HCT116 (cell line): ENCODE data around the gene UTS2R. TPM values are rescaled to one million over a fixed set of nuclear protein-coding genes. Genes with fewer than 3 reads are reported as not detected.

Source experiments
- ATAC-seq: fragments of 200-7000 bp; cut with Tn5 transposase; 2 replicates; pipeline ENCODE4 v1.9.1; 2020; ENCODE audit warnings: mild to moderate bottlenecking, moderate library complexity
- BruUV-seq: library from RNA; stranded (reverse); fragments of 400-500 nt; replicated peaks from 2 replicates; lab custom pipeline; 2021; lab: Mats Ljungman, UMichigan
- CTCF ChIA-PET: fragments of 300-600 bp; sonication (Branson Sonifier 250); formaldehyde crosslinking; loops from one replicate; lab custom pipeline; 2021; ENCODE audit warnings: antibody characterized with exemption; lab: Charles Lee
- POLR2A ChIA-PET: fragments of 300-600, 350-600 bp; sonication (Branson Sonifier 250); formaldehyde crosslinking; loops from one replicate; lab custom pipeline; 2021; ENCODE audit warnings: antibody characterized with exemption; lab: Charles Lee
- RAD21 ChIA-PET, 2 experiments: fragments of 300-600 bp; sonication (Branson Sonifier 250); formaldehyde crosslinking; loops; one replicate each; lab custom pipeline; 2023; ENCODE audit warnings: low total read pairs in 2 of 2; ENCODE audit not compliant: uncharacterized antibody in 2 of 2, unreplicated experiment in 2 of 2, low non-redundant PET in 1 of 2; lab: Charles Lee
- DNase-seq: peaks from one replicate; pipeline ENCODE4 v3.0.0-alpha.2; 2010; ENCODE audit warnings: low read depth, low spot score
- H2AFZ ChIP-seq: fragments of 200-600 bp; shearing (Covaris generic), sonication (generic); 2 replicates; pipeline ENCODE4 v1.6.1; 2017; ENCODE audit warnings: low read depth, mixed run types, mixed read lengths, antibody characterized with exemption, low read length; ENCODE audit not compliant: poor library complexity, severe bottlenecking
- H3K27ac ChIP-seq: 2 replicates; pipeline ENCODE4 v1.5.1; 2012; ENCODE audit warnings: low read depth, low read length
- H3K27me3 ChIP-seq: fragments of 200-600 bp; sonication (generic); 2 replicates; pipeline ENCODE4 v1.6.1; 2016; ENCODE audit warnings: mixed run types, low read length, mixed read lengths; ENCODE audit not compliant: insufficient read depth
- H3K36me3 ChIP-seq, 2 experiments: fragments of 200-500 bp in 1 of 2; fragments of 200-600 bp in 1 of 2; sonication (Bioruptor generic) in 1 of 2; sonication (generic) in 1 of 2; 2 replicates each; pipeline versions ENCODE4 v1.5.1 to v1.6.1; 2014 to 2016; ENCODE audit warnings: low read length in 2 of 2, inconsistent platforms in 1 of 2, mixed read lengths in 1 of 2, mixed run types in 1 of 2; ENCODE audit not compliant: insufficient read depth in 2 of 2, control insufficient read depth in 1 of 2
- H3K4me1 ChIP-seq, 2 experiments: fragments of 200-600 bp in 1 of 2; sonication (generic) in 1 of 2; 2 replicates each; pipeline versions ENCODE4 v1.5.1 to v1.6.1; 2012 to 2017; ENCODE audit warnings: low read length in 2 of 2, inconsistent platforms in 1 of 2, mild to moderate bottlenecking in 1 of 2, mixed read lengths in 1 of 2, mixed run types in 1 of 2, moderate library complexity in 1 of 2; ENCODE audit not compliant: insufficient read depth in 2 of 2, control insufficient read depth in 1 of 2
- H3K4me2 ChIP-seq: fragments of 200-600 bp; sonication (generic); 2 replicates; pipeline ENCODE4 v1.6.1; 2017; ENCODE audit warnings: mixed run types, low read length, mixed read lengths
- H3K4me3 ChIP-seq, 2 experiments: fragments of 200-600 bp in 1 of 2; sonication (generic) in 1 of 2; replicated peaks in 1 of 2; 2 replicates each; pipeline ENCODE4 v1.5.1; 2011 to 2016; ENCODE audit warnings: low read length in 2 of 2, control low read depth in 1 of 2, low read depth in 1 of 2, mild to moderate bottlenecking in 1 of 2, mixed read lengths in 1 of 2, mixed run types in 1 of 2
- H3K79me2 ChIP-seq: fragments of 200-600 bp; sonication (generic); 2 replicates; pipeline ENCODE4 v1.6.1; 2017; ENCODE audit warnings: mild to moderate bottlenecking, mixed run types, low read length, moderate library complexity, mixed read lengths; ENCODE audit not compliant: insufficient read depth
- H3K9ac ChIP-seq: fragments of 200-600 bp; sonication (generic); 2 replicates; pipeline ENCODE4 v1.6.1; 2016; ENCODE audit warnings: low read length, mixed read lengths
- H3K9me2 ChIP-seq: fragments of 200-600 bp; sonication (generic), shearing (Covaris generic); 2 replicates; pipeline ENCODE4 v1.6.1; 2017; ENCODE audit warnings: mixed run types, mild to moderate bottlenecking, moderate library complexity; ENCODE audit not compliant: insufficient read depth
- H3K9me3 ChIP-seq, 2 experiments: fragments of 200-500 bp in 1 of 2; fragments of 200-600 bp in 1 of 2; sonication (Bioruptor generic) in 1 of 2; sonication (generic) in 1 of 2; 2 replicates each; pipeline ENCODE4 v1.6.1; 2014 to 2017; ENCODE audit warnings: low read length in 2 of 2, mixed read lengths in 2 of 2, inconsistent platforms in 1 of 2, low read depth in 1 of 2, mild to moderate bottlenecking in 1 of 2, mixed run types in 1 of 2, moderate library complexity in 1 of 2; ENCODE audit not compliant: control insufficient read depth in 1 of 2, insufficient read depth in 1 of 2
- H4K20me1 ChIP-seq: fragments of 200-600 bp; sonication (generic), shearing (Covaris generic); 2 replicates; pipeline ENCODE4 v1.6.1; 2017; ENCODE audit warnings: mixed run types, mild to moderate bottlenecking, moderate library complexity; ENCODE audit not compliant: insufficient read depth
- CBX3 ChIP-seq: IDR thresholded peaks from 2 replicates; pipeline ENCODE4 v1.6.1; 2012; ENCODE audit warnings: low read depth
- EZH2 ChIP-seq: fragments of 200-600 bp; sonication (generic); IDR thresholded peaks from 2 replicates; pipeline ENCODE4 v1.6.1; 2017; ENCODE audit warnings: antibody characterized with exemption, mixed run types
- EZH2phosphoT487 ChIP-seq: fragments of 200-600 bp; IDR thresholded peaks from 2 replicates; pipeline ENCODE4 v1.6.1; 2018; ENCODE audit warnings: antibody characterized with exemption, borderline replicate concordance
- FOSL1 ChIP-seq: IDR thresholded peaks from 2 replicates; pipeline ENCODE4 v1.6.1; 2012; ENCODE audit warnings: low read depth
- JUND ChIP-seq: IDR thresholded peaks from 2 replicates; pipeline ENCODE4 v1.6.1; 2012
- POLR2A ChIP-seq: IDR thresholded peaks from 2 replicates; pipeline ENCODE4 v1.7.0; 2011; ENCODE audit warnings: borderline replicate concordance; ENCODE audit not compliant: insufficient read depth, insufficient read length; ENCODE audit errors: extremely low read depth
- POLR2AphosphoS5 ChIP-seq: IDR thresholded peaks from 2 replicates; pipeline ENCODE4 v1.6.1; 2011; ENCODE audit warnings: mild to moderate bottlenecking, low read depth, low read length, moderate library complexity
- SP1 ChIP-seq: IDR thresholded peaks from 2 replicates; pipeline ENCODE4 v1.6.1; 2012; ENCODE audit warnings: low read depth
- SRF ChIP-seq: IDR thresholded peaks from 2 replicates; pipeline ENCODE4 v1.6.1; 2012; ENCODE audit warnings: low read depth
- intact Hi-C: fragments of 100-400 bp; cut with micrococcal nuclease; formaldehyde crosslinking; loops from 2 replicates; pipeline ENCODE4 v1.10.0; 2022
- total RNA-seq: library from RNA; stranded (reverse); gene quantifications from one replicate; pipeline ENCODE4 v1.2.1, GENCODE V29; 2021; ENCODE audit not compliant: unreplicated experiment
- TF ChIP-seq, protein P1 (sequence below): IDR thresholded peaks from 2 replicates; pipeline ENCODE4 v1.6.1; 2011; ENCODE audit warnings: mild to moderate bottlenecking, low read length, moderate library complexity; ENCODE audit not compliant: insufficient replicate concordance; ENCODE audit errors: extremely low read depth

Gene UTS2R
- total RNA-seq, 1 experiment from 2014 or later, result not detected

DNA sequence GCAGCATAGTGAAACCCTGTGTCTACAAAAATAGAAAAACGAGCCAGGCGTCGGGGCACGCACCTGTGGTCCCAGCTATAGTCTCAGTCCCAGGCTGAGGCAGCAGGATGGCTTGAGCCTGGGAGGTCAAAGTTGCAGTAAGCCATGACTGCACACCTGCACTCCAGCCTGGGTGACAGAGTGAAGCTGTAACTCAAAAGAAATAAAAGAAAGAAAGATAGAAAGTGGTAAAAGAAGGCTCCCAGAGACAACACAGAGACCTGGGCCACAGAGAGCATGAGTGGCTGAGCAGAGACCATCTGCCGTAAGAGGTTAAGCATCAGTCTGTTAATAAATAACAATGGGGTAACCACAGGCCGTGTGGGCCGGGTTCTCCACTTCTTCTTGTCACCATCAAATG lies 31.3 kb downstream of the UTS2R start:
- POLR2A ChIA-PET, result no interaction called here
- intact Hi-C loops, result no loop called here
- DNase-seq (no peak), ATAC-seq (no peak)
- H3K4me3 ChIP-seq, result no peak overlapping the region
- no peaks in the 10 kb centered on the region for H3K9me2 ChIP-seq
- peaks cover 16 to 17% of the 10 kb centered on the region in 2 experiments for H3K4me1 ChIP-seq
- RAD21 ChIA-PET, result no interaction called here
- no TSS peak for BruUV-seq
- CTCF ChIA-PET, result no interaction called here
- H4K20me1 ChIP-seq, result no peaks in the 10 kb centered on the region
- no peaks in the 10 kb centered on the region for H3K79me2 ChIP-seq
- H3K27ac ChIP-seq, result no peak overlapping the region
- no peaks in the 10 kb centered on the region for H3K9me3 ChIP-seq
- H2AFZ ChIP-seq, result no peak overlapping the region
- no peaks in the 10 kb centered on the region for H3K27me3 ChIP-seq
- TF ChIP-seq SP1 (no peak), JUND (no peak), SRF (no peak), CBX3 (no peak), EZH2 (no peak), POLR2A (no peak), FOSL1 (no peak), EZH2phosphoT487 (no peak), POLR2AphosphoS5 (no peak)
- TF ChIP-seq, protein P1, sequence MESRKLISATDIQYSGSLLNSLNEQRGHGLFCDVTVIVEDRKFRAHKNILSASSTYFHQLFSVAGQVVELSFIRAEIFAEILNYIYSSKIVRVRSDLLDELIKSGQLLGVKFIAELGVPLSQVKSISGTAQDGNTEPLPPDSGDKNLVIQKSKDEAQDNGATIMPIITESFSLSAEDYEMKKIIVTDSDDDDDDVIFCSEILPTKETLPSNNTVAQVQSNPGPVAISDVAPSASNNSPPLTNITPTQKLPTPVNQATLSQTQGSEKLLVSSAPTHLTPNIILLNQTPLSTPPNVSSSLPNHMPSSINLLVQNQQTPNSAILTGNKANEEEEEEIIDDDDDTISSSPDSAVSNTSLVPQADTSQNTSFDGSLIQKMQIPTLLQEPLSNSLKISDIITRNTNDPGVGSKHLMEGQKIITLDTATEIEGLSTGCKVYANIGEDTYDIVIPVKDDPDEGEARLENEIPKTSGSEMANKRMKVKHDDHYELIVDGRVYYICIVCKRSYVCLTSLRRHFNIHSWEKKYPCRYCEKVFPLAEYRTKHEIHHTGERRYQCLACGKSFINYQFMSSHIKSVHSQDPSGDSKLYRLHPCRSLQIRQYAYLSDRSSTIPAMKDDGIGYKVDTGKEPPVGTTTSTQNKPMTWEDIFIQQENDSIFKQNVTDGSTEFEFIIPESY, result no peak
- H3K9ac ChIP-seq, result no peak overlapping the region
- H3K4me2 ChIP-seq, result no peak overlapping the region
- H3K36me3 ChIP-seq, result peaks cover 7 to 9% of the 10 kb centered on the region in 2 experiments; a peak in 2 of 4 replicates
